Measurements from ENCODE around the gene EBNA1BP2. TPM values are rescaled to one million over a fixed set of nuclear protein-coding genes. Genes with fewer than 3 reads are reported as not detected.
"Not testable (repeated sequence)": the region's sequence is repeated elsewhere in the genome, so short reads cannot be mapped to it uniquely, and the experiment has no call there.

The EBNA1BP2 gene, protein sequence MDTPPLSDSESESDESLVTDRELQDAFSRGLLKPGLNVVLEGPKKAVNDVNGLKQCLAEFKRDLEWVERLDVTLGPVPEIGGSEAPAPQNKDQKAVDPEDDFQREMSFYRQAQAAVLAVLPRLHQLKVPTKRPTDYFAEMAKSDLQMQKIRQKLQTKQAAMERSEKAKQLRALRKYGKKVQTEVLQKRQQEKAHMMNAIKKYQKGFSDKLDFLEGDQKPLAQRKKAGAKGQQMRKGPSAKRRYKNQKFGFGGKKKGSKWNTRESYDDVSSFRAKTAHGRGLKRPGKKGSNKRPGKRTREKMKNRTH
- polyA plus RNA-seq (2014; cell fraction: cytosol; rRNA removed), result 109 and 124 TPM in 2 replicates
- polyA plus RNA-seq (2014; cell fraction: nucleus; rRNA removed), result 68.3 and 91.8 TPM in 2 replicates

DNA sequence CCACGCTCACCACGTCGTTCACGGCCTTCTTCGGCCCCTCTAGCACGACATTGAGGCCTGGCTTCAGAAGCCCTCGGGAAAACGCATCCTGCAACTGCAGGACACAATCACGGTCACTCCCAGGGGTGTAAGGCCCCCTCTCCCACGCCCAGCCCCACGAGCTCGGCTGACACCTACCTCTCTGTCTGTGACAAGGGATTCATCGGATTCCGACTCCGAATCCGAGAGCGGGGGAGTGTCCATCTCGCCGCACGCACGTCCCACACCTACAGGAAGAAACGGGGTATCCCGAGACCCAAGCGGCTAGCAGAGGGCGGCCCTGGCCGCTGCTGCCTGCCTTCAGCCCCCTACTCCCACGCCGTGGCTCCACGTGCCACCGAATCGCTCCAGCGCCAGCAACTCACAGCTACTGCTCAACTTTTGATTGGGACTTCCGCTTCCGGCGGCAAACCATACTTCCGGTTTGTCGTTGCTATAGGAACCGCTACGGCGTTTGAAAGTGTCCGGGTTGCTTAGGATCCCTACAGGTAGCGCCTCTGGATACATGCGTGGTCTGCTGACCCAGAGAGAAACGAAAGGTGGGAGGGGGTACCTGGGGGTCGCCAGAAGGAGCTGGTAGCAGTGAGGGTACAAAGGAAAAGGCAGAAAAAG, at the start of gene EBNA1BP2, which contains the start of gene CFAP57:
TSS of gene EBNA1BP2 (minus strand) at position 415 of the 651 bp plus-strand sequence. CDS start at position 243, 172 bp downstream.
TSS of gene CFAP57 (plus strand) at position 455 of the 651 bp plus-strand sequence. CDS start 424 bp downstream, outside the sequence.
- peak; percentile 90 for DNase-seq (ENCODE audit: low spot score)

DNA sequence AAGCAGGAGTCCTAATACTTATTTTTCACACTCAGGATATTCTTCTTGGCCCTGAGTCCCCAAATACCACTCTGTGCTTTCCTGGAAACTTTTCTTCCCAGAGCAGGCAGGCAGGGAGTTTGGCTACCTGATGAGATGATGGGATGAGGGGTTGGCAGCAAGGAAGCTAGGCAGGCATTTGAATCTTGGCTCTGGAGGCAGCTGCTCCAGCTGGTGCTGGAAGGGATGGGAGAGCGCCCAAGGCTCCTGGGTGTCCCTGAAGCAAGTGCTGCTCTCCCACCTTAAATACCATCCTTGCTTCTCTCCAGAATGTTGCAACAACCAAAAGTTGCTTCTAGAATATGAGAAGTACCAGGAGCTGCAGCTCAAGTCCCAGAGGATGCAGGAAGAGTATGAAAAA, 49.7 kb upstream of the EBNA1BP2 start:
- no peak for DNase-seq (ENCODE audit: low spot score)

DNA sequence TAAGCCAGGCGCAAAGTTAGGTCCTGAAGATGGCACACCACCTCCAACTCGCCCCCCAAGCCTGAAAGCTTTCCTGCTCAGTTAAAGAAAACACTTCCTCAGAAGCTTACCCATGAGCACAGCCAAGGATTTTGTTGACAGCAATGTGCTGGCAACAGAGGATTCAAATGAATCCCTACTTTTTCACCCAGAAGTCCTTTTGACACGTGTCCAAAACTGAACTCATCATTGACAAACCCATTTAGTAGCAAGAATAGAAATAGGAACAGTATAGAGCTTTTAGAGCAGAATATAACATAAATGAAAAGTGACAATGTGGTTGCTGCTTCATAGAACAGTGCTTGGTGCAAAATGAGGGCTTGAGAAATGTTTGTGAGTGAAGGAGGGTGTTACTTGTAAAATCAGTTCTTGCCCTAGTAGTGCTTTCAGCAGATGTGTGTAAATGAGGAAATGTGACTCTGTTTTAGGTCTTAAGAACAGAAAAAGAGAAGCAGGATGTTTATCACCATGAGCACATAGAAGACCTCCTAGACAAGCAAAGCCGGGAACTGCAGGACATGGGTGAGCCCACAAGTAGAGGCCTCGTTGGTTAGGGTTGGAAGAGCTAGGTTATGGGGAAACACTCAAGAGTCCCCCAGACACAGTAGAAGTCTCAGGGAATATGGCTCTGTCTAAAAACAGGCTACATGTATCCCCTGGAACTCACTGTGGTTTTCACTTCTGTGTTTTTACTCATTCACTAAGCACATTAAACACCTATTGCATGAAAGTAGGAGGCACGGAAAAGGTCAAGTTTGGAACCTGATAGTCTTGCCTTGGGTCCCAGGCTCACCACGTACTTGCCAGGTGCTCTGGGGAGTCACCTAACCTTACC, 49.1 kb upstream of the EBNA1BP2 start:
- DNase-seq (ENCODE audit: low spot score), result no peak

DNA sequence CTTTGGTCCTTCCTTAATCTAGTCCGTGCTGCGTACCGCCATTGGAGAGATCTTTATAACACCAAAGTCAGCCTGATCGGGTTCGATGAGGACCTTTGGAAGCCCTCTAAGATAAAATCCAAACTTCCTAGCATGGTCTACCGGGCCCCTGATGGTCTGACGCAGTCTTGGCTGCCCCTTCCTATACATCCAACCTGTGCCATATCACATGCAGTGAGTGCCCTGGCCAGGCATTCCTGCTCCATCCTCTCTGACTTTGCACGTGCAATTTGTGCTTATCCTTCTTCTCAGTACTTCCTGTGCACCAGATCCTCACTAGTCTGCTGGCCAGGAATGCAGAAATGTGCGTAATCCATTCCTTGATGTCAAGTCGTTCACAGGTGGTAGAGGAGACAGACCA, 45.7 kb upstream of the EBNA1BP2 start:
- no peak for DNase-seq (ENCODE audit: low spot score)

DNA sequence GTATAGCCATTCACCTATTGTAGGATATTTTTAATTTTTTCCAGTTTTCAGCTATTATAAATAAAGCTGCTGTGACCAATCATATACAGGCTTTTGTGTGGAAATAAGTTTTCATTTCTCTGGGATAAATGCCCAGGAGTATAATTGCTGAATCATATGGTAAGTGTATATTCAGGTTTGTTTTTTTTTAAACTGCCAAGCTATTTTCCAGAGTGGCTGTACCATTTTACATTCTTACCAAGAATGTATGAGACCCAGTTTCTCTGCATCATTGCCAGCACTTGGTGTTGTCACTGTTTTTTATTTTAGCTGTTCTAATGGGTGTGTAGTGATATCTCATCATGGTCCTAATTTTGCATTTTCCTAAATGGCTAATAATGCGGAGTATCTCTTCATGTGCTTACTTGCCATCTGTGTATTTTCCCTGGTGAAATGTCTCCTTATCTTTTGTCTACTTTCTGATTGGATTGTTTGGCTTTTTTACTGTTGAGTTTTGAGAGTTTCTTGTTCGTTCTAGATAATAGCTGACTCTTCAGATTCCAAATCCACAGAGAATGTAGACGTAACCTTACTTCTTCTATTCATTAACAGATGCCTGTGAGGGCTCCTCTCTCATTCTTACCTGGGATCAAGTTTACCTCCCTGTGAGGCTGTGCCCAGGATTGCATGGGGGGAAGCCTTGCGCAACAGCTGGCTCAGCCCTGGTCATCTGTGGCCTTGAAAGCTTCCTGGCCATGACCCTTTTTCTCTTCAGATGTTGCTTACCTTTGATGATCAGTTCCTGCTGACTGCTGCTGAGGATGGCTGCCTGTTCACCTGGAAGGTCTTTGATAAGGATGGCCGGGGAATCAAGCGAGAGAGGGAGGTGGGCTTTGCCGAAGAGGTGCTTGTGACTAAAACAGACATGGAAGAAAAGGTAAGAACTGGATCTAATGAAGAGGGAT, 42.7 kb upstream of the EBNA1BP2 start:
- DNase-seq (ENCODE audit: low spot score), result no peak

DNA sequence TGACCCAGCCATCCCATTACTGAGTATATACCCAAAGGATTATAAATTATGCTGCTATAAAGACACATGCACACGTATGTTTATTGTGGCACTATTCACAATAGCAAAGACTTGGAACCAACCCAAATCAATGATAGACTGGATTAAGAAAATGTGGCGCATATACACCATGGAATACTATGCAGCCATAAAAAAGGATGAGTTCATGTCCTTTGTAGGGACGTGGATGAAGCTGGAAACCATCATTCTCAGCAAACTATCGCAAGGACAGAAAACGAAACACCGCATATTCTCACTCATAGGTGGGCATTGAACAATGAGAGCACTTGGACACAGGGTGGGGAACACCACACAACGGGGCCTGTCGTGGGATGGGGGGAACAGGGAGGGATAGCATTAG, 36.2 kb upstream of the EBNA1BP2 start:
- DNase-seq (ENCODE audit: low spot score), result not testable (repeated sequence)

DNA sequence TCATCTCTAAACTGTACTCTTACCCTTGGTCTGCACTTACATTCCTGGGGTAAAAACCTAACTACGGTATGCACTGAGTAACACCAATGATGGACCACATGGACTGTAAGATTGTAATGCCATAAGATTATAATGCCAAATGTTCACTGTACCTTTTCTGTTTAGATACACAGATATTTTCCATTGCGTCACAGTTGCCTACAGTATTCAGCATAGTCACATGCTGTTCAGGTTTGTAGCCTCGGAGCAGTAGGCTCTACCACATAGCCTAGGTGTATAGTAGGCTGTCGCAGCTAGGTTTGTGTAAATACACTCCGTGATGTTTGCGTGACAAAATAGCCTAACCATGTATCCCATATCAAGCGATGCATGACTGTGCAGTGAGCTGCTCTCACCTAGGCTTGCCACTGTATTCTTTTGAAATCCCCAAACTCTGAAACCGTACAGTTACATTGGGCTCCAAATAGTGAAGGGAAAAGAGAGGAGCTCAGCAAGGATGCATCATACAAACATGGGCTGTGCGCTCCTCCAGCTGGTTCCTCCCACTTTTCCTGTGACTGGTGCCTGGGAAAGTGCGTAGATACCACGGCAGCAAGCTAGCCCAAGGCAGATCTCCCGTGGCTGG, 35.3 kb upstream of the EBNA1BP2 start:
- no peak for DNase-seq (ENCODE audit: low spot score)

DNA sequence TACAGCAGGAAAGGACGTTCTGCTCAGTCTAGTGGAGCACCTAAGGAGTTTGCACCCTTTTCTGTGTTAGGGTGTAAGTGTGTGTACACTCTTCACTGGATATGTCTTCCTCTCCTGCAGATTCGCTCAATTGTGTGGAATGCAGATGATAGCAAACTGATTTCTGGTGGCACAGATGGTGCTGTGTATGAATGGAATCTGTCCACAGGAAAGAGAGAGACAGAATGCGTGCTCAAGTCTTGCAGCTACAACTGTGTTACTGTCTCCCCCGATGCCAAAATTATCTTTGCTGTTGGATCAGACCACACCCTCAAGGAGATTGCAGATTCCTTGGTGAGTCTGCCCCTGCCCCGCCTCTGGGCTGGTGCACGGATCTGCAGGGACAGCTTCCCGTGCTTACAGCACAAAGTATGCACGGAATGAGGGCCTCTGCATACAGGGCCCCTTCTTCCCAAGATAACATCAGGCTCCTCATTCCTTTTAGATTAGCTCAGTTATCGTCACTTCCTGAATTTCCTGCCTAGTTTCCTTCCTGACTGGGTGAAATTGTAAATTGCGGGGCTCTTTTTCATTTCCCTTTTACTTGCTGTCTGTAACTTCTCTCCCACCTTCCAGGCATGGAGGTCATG, 34.6 kb upstream of the EBNA1BP2 start:
- DNase-seq (ENCODE audit: low spot score), result no peak

DNA sequence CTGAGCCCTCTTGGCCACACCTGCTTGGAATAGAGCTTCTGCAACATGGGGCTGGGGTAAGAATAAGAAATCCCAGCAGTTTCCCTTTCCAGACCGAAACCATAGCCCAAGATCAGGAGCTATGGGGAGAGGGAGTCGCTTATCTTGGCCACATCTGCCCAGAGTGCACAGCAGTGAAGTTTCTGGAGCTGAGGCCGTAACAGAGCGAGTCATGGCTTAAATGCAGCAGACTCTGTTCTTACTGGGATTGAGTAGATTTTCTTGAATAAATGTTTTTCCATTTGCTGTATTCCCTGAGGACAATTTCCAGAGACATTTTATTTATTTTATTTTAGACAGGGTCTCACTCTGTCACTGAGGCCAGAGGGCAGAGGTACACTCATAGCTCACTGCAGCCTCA, 33.6 kb upstream of the EBNA1BP2 start:
- DNase-seq (ENCODE audit: low spot score), result no peak

DNA sequence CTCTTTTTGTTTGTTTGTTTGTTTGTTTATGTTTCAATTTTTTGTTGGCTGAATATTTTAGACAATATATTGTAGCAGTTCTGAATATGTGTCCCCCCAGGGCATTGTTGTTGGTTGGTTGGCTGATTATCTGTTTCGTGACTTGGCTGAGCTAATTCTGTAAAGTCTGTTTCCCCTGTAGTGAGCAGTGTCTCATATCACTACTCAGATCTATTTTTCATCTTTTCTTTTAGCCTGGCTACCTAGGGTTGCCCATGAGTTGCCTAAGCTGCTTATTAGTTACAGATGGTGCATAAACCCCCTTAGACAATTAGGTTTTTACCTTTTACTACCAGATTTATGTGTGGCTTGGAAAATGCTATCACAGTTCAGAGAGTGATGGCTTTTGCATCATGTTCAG, 32.3 kb upstream of the EBNA1BP2 start:
- no peak for DNase-seq (ENCODE audit: low spot score)

DNA sequence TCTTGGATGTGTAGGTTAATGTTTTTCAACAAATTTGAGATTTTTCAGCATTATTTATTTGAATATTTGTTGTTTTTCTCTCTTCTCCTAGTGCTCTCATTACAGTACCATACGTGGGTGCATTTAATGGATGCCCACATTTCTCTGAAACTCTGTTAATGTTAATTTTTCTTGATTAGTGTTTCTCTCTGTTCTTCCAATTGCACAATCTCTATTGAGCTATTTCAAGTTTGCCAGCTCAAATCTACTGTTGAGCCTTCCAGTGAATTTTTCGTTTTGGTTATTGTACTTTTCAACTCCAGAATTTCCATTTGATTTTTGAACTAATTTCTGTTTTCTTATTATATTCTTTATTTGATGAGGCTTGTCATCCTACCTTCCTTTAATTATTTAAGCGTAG, 31.8 kb upstream of the EBNA1BP2 start:
- no peak for DNase-seq (ENCODE audit: low spot score)

DNA sequence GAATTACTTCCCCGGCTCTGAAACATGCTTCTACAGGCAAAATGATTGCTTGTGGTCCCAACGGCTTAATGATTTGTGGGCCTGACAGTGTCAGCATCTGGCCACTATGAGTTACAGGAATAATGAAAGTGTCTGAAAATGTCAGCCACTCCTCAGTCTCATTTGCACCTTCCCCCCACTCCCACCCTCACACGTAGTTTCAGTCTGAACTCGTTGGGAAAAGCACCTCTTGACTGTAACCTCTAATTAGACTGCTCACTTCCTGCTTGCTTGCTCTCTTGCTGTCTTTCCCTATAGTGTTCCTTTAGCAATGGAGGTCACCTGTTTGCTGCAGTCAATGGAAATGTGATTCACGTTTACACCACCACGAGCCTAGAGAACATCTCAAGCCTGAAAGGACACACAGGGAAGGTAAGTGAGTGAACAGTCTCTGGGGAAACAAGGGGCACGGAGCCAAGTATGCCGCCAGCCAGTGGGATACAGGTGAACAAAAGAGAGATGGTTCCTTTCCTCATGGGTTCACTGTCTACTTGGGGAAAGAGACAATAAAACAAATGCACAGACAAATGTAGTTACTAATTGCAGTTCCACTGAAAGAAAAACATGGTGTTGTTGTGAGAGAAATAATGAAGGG, 27.1 kb upstream of the EBNA1BP2 start:
- no peak for DNase-seq (ENCODE audit: low spot score)

DNA sequence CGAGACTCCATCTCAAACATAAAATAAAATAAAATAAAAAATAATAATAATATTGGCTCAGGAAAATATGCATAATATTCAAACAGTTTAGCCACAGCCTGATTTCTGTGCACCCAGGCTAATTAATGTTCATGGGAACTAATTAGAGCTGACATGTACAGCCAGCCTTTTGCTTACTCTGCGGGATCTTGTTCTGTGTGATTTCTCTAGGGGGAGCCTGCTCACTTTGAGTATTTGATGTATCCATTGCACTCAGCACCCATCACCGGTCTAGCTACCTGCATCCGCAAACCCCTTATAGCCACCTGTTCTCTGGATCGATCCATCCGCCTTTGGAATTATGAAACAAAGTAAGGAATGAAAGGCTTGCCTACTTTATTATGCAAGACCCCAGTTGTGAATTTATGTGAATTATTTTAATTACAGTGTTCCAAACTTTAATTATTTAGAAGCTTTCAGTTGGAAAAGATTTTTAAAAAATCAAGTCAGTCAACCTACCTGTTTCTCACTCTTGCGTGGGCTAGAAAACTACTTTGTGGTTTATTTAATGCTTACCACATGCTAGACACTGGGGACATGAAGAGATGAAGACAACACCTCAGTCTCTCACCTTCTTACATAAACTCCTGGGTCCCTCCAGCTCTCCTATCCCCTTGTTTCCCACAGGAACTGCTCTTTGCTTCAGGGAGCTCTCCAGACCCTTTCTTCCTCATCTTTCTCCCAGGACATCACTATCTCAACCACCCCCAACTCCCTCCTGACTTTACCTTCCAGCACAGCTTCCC, 25.4 kb upstream of the EBNA1BP2 start:
- peak; percentile 7 for DNase-seq (ENCODE audit: low spot score)

DNA sequence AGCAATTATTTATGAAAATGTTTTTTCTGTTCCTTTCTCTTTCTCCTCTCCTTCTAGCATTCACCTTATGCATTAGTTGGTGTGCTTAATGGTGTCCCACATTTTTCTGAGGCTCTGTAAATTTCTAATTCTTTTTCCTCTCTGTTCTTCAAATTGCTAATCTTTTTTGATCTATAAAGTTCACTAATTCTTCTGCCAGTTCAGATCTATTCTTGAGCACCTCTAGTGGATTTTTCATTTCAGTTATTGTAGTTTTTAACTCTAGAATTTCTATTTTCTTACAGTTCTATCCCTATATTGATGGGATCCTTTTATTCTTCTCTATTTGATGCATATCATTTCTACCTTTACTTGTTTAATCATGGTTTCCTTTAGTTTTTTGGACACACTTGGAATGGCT, 22.4 kb upstream of the EBNA1BP2 start:
- DNase-seq (ENCODE audit: low spot score), result no peak

DNA sequence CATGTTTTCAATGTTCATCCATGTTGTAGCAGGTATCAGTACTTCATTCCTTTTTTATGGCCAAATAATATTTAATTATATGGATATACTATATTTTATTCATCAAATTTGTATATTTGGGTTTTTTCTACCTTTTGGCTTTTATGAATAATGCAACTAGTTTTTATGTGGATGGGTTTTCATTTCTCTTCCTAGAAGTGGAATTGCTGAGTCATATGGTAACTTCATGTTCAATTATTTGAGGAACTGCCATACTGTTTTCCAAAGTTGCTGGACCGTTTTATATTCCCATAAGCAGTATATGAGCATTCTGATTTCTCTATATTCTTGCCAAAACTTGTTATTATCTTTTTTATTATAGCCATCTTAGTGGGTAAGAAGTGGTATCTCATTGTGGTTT, 16.0 kb upstream of the EBNA1BP2 start:
- DNase-seq (ENCODE audit: low spot score), result no peak

DNA sequence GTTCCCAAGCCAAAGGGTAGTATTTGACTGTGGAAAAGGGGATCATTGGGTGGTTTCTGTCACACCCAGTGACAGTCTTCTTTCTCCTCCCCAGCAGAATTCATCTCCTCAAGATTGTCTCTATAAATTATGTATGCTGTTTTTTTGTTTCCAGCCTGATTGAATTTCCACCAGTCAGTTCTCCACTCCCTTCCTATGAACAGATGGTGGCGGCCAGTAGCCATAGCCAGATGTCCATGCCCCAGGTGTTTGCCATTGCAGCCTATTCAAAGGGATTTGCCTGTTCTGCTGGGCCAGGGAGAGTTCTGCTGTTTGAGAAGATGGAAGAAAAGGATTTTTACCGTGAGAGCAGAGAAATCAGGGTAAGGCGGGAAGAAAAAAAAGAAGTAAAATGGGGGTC, 12.9 kb upstream of the EBNA1BP2 start:
- DNase-seq (ENCODE audit: low spot score), result peak; percentile 7

DNA sequence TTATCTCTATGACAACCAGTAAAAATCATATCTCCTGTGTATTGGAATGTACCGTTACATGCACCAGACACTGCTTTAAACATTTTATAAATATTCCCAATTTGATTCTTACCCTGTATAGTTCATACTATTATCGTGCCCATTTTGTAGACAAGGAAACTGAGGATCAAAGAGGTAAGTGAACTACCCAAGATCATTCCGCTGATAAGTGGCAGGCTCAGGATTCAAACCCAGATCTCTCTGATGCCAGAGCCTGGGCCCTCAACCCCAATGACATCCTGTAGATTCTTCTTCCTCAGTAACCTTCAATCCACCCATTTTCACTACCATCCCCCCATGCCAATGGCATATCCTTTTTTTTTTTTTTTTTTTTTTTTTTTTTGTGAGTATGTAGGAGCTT, 12.3 kb upstream of the EBNA1BP2 start:
- no peak for DNase-seq (ENCODE audit: low spot score)

DNA sequence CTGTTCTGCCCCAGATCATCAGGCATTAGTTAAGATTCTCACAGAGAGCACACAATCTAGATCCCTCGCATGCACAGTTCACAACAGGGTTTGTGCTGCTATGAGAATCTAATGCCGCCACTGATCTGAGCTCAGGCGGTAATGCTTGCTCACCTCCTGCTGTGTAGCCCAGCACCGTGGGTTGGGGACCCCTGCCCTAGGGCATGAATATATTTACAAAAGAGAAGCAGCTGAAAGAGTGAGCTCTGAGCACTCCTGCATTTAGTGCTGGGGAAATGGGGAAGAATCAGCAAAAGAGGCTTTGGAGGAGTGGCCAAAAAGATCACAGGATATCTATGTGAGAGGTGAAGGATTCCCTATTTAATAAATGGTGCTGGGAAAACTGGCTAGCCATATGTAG, 5.6 kb upstream of the EBNA1BP2 start:
- DNase-seq (ENCODE audit: low spot score), result no peak

DNA sequence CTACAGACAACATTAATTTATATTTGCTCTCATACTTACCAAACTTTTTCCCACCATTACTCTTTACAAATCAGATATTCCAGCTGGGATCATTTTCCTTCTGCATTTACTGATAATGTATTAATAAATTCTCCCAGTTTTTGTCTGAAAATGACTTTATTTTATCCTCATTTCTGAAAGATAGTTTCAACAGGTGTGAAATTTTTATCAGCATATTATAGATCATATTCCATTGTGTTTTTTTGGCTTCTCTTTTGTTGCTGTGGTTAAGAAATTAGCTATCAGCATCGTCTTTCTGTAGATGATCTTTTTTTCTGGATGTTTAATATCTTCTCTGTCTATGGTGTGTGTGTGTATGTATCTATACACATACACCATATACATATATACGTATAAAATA, 2.8 kb upstream of the EBNA1BP2 start:
- no peak for DNase-seq (ENCODE audit: low spot score)
